CD14-positive monocyte (primary cell): Measurements from ENCODE around the gene HOXD8. TPM values are rescaled to one million over a fixed set of nuclear protein-coding genes. Genes with fewer than 3 reads are reported as not detected.
A peak's percentile ranks its signal among the peaks of the same experiment; 100 is the strongest.

ENCODE experiments used
- DNase-seq, 3 donors: peaks; one replicate each; pipeline ENCODE4 v3.0.0-alpha.2; 2011 to 2022
- H2AFZ ChIP-seq: 2 replicates; pipeline ENCODE4 v1.6.0; 2012; ENCODE audit warnings: mild to moderate bottlenecking, low read depth, low read length, inconsistent platforms; ENCODE audit not compliant: insufficient read depth, poor library complexity, severe bottlenecking
- H3K27ac ChIP-seq, 2 donors: 1 replicate in 1 of 2; 2 replicates in 1 of 2; pipeline ENCODE4 v1.5.1; 2012 to 2013; ENCODE audit warnings: low read length in 2 of 2, control low read depth in 1 of 2, inconsistent platforms in 1 of 2, low read depth in 1 of 2, mild to moderate bottlenecking in 1 of 2
- H3K27me3 ChIP-seq, 2 donors: one replicate each; pipeline versions ENCODE4 v1.6.0 to v1.6.1; 2011 to 2013; ENCODE audit warnings: low read length in 2 of 2; ENCODE audit not compliant: control insufficient read depth in 2 of 2, insufficient read depth in 2 of 2
- H3K36me3 ChIP-seq, 2 donors: replicated peaks in 1 of 2; 1 replicate in 1 of 2; 2 replicates in 1 of 2; pipeline versions ENCODE4 v1.5.1 to v1.6.1; 2012 to 2013; ENCODE audit warnings: low read length in 2 of 2, control low read depth in 1 of 2, inconsistent platforms in 1 of 2, mild to moderate bottlenecking in 1 of 2; ENCODE audit not compliant: insufficient read depth in 2 of 2, control insufficient read depth in 1 of 2
- H3K4me1 ChIP-seq, 2 donors: 1 replicate in 1 of 2; 2 replicates in 1 of 2; pipeline versions ENCODE4 v1.5.1 to v1.6.1; 2012 to 2013; ENCODE audit warnings: low read length in 2 of 2, control low read depth in 1 of 2, inconsistent platforms in 1 of 2, mild to moderate bottlenecking in 1 of 2, moderate library complexity in 1 of 2; ENCODE audit not compliant: insufficient read depth in 2 of 2, control insufficient read depth in 1 of 2
- H3K4me2 ChIP-seq: replicated peaks from 2 replicates; pipeline ENCODE3; 2012; ENCODE audit warnings: low read length, moderate library complexity, mild to moderate bottlenecking; ENCODE audit not compliant: poor library complexity, severe bottlenecking; ENCODE audit errors: extremely low read depth
- H3K4me3 ChIP-seq, 3 experiments: fragments of 200-600 bp in 1 of 3; sonication (generic) in 1 of 3; replicated peaks in 1 of 3; 1 replicate in 2 of 3; 2 replicates in 1 of 3; pipeline ENCODE4 v1.5.1; 2011 to 2013; ENCODE audit warnings: low read length in 3 of 3, mild to moderate bottlenecking in 3 of 3, control low read depth in 2 of 3, low read depth in 2 of 3, inconsistent platforms in 1 of 3, moderate library complexity in 1 of 3
- H3K79me2 ChIP-seq: 2 replicates; pipeline ENCODE4 v1.6.0; 2012; ENCODE audit warnings: mild to moderate bottlenecking, control low read depth, inconsistent platforms, low read length, moderate library complexity; ENCODE audit not compliant: insufficient read depth
- H3K9ac ChIP-seq: 2 replicates; pipeline ENCODE4 v1.6.0; 2017; ENCODE audit warnings: low read length, mild to moderate bottlenecking; ENCODE audit not compliant: insufficient read depth, poor library complexity, severe bottlenecking
- H3K9me3 ChIP-seq, 2 donors: replicated peaks in 1 of 2; 1 replicate in 1 of 2; 2 replicates in 1 of 2; pipeline versions ENCODE4 v1.5.1 to v1.6.1; 2012 to 2013; ENCODE audit warnings: low read length in 2 of 2, control low read depth in 1 of 2; ENCODE audit not compliant: control insufficient read depth in 1 of 2, insufficient read depth in 1 of 2
- H4K20me1 ChIP-seq: 2 replicates; pipeline ENCODE4 v1.6.0; 2012; ENCODE audit warnings: mild to moderate bottlenecking, low read length, control low read depth, moderate library complexity; ENCODE audit not compliant: insufficient read depth
- H3K27ac Mint-ChIP-seq, 7 donors: one replicate each; pipeline ENCODE4 v1.8.0; 2020; ENCODE audit warnings: mild to moderate bottlenecking in 7 of 7, mixed read lengths in 7 of 7, moderate library complexity in 6 of 7, inconsistent platforms in 2 of 7
- H3K27me3 Mint-ChIP-seq, 3 donors: one replicate each; pipeline ENCODE4 v1.8.0; 2021 to 2022; ENCODE audit warnings: low read depth in 3 of 3, mild to moderate bottlenecking in 3 of 3, mixed read lengths in 3 of 3, moderate library complexity in 3 of 3, inconsistent platforms in 1 of 3
- H3K36me3 Mint-ChIP-seq, 2 donors: one replicate each; pipeline ENCODE4 v1.8.0; 2020; ENCODE audit warnings: mixed read lengths in 2 of 2, inconsistent platforms in 1 of 2, mild to moderate bottlenecking in 1 of 2
- H3K4me1 Mint-ChIP-seq: one replicate; pipeline ENCODE4 v1.8.0; 2020; ENCODE audit warnings: mild to moderate bottlenecking, mixed read lengths
- H3K4me3 Mint-ChIP-seq, 2 donors: one replicate each; pipeline ENCODE4 v1.8.0; 2020; ENCODE audit warnings: mild to moderate bottlenecking in 2 of 2, mixed read lengths in 2 of 2, moderate library complexity in 1 of 2
- H3K9me3 Mint-ChIP-seq, 7 donors: one replicate each; pipeline ENCODE4 v1.8.0; 2020 to 2022; ENCODE audit warnings: mixed read lengths in 7 of 7, mild to moderate bottlenecking in 6 of 7, moderate library complexity in 6 of 7, inconsistent platforms in 2 of 7
- CTCF ChIP-seq: fragments of 200-600 bp; IDR thresholded peaks from one replicate; pipeline ENCODE4 v1.8.0; 2022; ENCODE audit warnings: antibody characterized with exemption, mild to moderate bottlenecking
- WGBS: methylation state at CpG from one replicate; pipeline ENCODE4 v1.1.5; 2013; ENCODE audit warnings: missing lambda C conversion rate; ENCODE audit not compliant: insufficient coverage; 5-methylcytosine and 5-hydroxymethylcytosine counted together
- intact Hi-C, 2 donors: fragments of 100-400 bp; cut with micrococcal nuclease; formaldehyde crosslinking; loops; one replicate each; pipeline versions ENCODE4 v1.15.0 to v1.15.1; 2023
- polyA plus RNA-seq, 3 donors: library from polyadenylated mRNA; depleted of rRNA in 1 of 3; unstranded in 2 of 3; stranded (reverse) in 1 of 3; fragments of 300-500 nt in 2 of 3; fragments of >200 nt in 1 of 3; fragmentation: Illumina TruSeq in 2 of 3; gene quantifications; 1 replicate in 2 of 3; 2 replicates in 1 of 3; pipeline ENCODE4 v1.2.3, GENCODE V29; 2012 to 2021

The HOXD8 gene
- polyA plus RNA-seq, 3 donors: not detected

GRCh38 chr2:176099728-176100546 is 29.6 kb upstream of the HOXD8 start, which contains the start of gene HOXD12:
Gene HOXD12 (plus strand): TSS chr2:176099795. CDS start chr2:176099802, 7 bp downstream.
- H3K4me3 ChIP-seq: no peak within 1 kb of the TSS
- H3K27ac ChIP-seq: no peak within 1 kb of the TSS

More at GRCh38 chr2:176099728-176100546, 29.6 kb upstream of the HOXD8 start, which contains the start of gene HOXD12:
- DNase-seq: no peak
- peaks cover 98 to 99% (median 99%) of the 10 kb centered on the region in 3 donors for H3K27me3 Mint-ChIP-seq
- Histone ChIP-seq H3K9me3 (peaks cover 0 to 77% of the 10 kb centered on the region in 2 donors), H3K27me3 (peaks cover 95 to 100% of the 10 kb centered on the region in 2 donors), H3K4me2 (no peak within 1 kb of the TSS), H3K9ac (no peak within 1 kb of the TSS), H3K4me1 (peaks cover 12 to 15% of the 10 kb centered on the region in 2 donors), H2AFZ (no peak within 1 kb of the TSS), H4K20me1 (no peaks in the 10 kb centered on the region), H3K79me2 (no peaks in the 10 kb centered on the region), H3K36me3 (no peaks in the 10 kb centered on the region)
- peaks cover 30% of the 10 kb centered on the region for H3K4me1 Mint-ChIP-seq
- H3K36me3 Mint-ChIP-seq: peaks cover 0 to 3% of the 10 kb centered on the region in 2 donors
- TF ChIP-seq CTCF: no peak
- WGBS: 6% methylated on average over 57 of the region's 70 CpGs
- H3K9me3 Mint-ChIP-seq: peaks cover 0 to 38% (median 23%) of the 10 kb centered on the region in 7 donors
- peak within 1 kb of the TSS in 1 of 2 donors; percentile 97 for H3K4me3 Mint-ChIP-seq
- H3K27ac Mint-ChIP-seq: peak within 1 kb of the TSS in 1 of 7 donors; percentile 41
- intact Hi-C loops: loop anchor here (5.0 to 10.0 kb wide), 4 partner anchors 415 to 1765 kb away; partner anchors contain the start of gene SP9 (in 1 of the 2)
